ENCODE results near the gene SEC22A. TPM values are rescaled to one million over a fixed set of nuclear protein-coding genes. Genes with fewer than 3 reads are reported as not detected.

SEC22A gene
- total and polyA plus RNA-seq, 2 experiments from 2014 or later, result 8.8 to 12.3 TPM

DNA sequence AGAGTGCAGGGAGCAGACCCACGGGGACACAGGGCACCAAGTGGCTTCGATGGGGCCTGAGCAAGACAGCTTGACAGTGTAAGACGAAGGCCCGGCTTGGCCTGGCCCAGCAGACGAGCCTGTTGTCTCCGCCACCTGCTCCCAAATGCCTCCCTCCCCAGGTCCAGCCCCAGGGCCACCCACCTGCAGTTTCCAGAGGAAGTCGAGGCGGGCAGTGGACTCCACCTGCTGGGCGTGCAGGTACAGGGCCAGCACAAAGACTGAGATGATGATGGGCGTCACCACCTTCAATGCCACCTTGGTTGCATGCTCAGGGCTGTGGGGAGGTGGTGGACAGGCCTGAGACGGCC, 94.1 kb downstream of the SEC22A start:
- TF ChIP-seq CTCF (IDR thresholded peaks at IDR 0.05; ENCODE audit: low read depth, low read length), result no peak
- no peak overlapping the region for H3K27ac ChIP-seq
- DNase-seq (ENCODE audit: low read depth in 1 of 2, low spot score in 1 of 2), result no peak

DNA sequence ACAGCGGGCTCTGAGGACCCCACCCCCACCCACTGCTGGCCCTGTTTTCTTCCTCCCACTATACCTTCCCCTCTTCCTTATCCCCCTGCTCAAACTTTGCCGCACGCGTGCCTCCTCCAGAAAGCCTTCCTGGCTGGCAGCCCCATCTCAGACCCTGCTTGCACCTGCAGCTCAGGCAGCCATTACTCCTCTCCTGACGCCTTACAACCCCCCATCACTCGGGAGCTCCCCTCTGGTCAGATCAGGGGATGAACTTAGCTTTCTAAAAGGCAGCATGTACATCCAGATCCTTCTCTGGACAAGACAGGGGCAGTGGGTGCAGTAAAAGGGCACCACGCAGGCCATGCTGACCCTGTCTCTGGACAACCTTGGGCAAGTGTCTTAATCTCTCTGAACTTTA, 94.5 kb downstream of the SEC22A start:
- DNase-seq (ENCODE audit: low read depth in 1 of 2, low spot score in 1 of 2), result no peak
- Histone ChIP-seq H3K4me3 (no peak overlapping the region), H3K36me3 (peaks cover 11% of the 10 kb centered on the region), H3K9me3 (ENCODE audit: low read depth) (no peaks in the 10 kb centered on the region), H3K4me1 (ENCODE audit: low read depth) (no peaks in the 10 kb centered on the region), H3K27ac (no peak overlapping the region), H3K27me3 (no peaks in the 10 kb centered on the region)
- TF ChIP-seq CTCF (IDR thresholded peaks at IDR 0.05; ENCODE audit: low read depth, low read length), result no peak

More for the DNA sequence above, 94.1 kb downstream of the SEC22A start:
- Histone ChIP-seq H3K36me3 (peaks cover 15% of the 10 kb centered on the region), H3K27me3 (no peaks in the 10 kb centered on the region), H3K9me3 (ENCODE audit: low read depth) (no peaks in the 10 kb centered on the region), H3K4me3 (no peak overlapping the region), H3K4me1 (ENCODE audit: low read depth) (no peaks in the 10 kb centered on the region)

GRCh38 chr3:123296836-123297626, 95.3 kb downstream of the SEC22A start:
- Histone ChIP-seq H3K27me3 (no peaks in the 10 kb centered on the region), H3K9me3 (ENCODE audit: low read depth) (no peaks in the 10 kb centered on the region), H3K4me3 (no peak overlapping the region), H3K36me3 (peaks cover 10% of the 10 kb centered on the region), H3K4me1 (ENCODE audit: low read depth) (no peaks in the 10 kb centered on the region), H3K27ac (no peak overlapping the region)
- no peak for DNase-seq (ENCODE audit: low read depth in 1 of 2, low spot score in 1 of 2)
- no peak for TF ChIP-seq CTCF (IDR thresholded peaks at IDR 0.05; ENCODE audit: low read depth, low read length)

DNA sequence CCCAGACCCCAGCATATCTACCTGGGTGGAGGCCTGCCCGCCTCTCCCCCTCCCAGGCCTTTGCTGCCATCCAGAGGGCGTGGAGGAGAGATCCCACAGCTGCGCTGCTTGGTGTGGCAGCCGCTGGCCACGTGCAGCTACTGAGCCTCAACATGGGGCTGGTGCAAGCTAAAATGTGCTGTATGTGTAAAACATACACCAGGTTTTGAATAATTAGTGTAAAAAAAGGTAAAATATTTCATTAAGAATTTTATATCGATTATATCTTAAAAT, 95.8 kb downstream of the SEC22A start:
- Histone ChIP-seq H3K9me3 (ENCODE audit: low read depth) (no peaks in the 10 kb centered on the region), H3K27ac (no peak overlapping the region), H3K4me3 (no peak overlapping the region), H3K4me1 (ENCODE audit: low read depth) (no peaks in the 10 kb centered on the region), H3K36me3 (peaks cover 15% of the 10 kb centered on the region), H3K27me3 (no peaks in the 10 kb centered on the region)
- DNase-seq (ENCODE audit: low read depth in 1 of 2, low spot score in 1 of 2), result no peak
- TF ChIP-seq CTCF (IDR thresholded peaks at IDR 0.05; ENCODE audit: low read depth, low read length), result no peak

- DNase-seq (ENCODE audit: low read depth in 1 of 2, low spot score in 1 of 2), result no peak
Observed at GRCh38 chr3:123298903-123299302, 97.2 kb downstream of the SEC22A start.

More at GRCh38 chr3:123298903-123299302, 97.2 kb downstream of the SEC22A start:
- Histone ChIP-seq H3K27ac (no peak overlapping the region), H3K27me3 (no peaks in the 10 kb centered on the region), H3K4me3 (no peak overlapping the region), H3K36me3 (peaks cover 24% of the 10 kb centered on the region), H3K9me3 (ENCODE audit: low read depth) (no peaks in the 10 kb centered on the region), H3K4me1 (ENCODE audit: low read depth) (no peaks in the 10 kb centered on the region)
- no peak for TF ChIP-seq CTCF (IDR thresholded peaks at IDR 0.05; ENCODE audit: low read depth, low read length)

Measured in cardiac muscle cell (in vitro differentiated cells and primary cell).